Activated effector memory CD4-positive, alpha-beta T cell treated with Interleukin-2 at 50 U/mL for 16 hours (primary cell): ENCODE data around the gene SLC22A2.
"Not testable (repeated sequence)": the region's sequence is repeated elsewhere in the genome, so short reads cannot be mapped to it uniquely, and the experiment has no call there.

ENCODE experiments used
- DNase-seq: peaks from one replicate; pipeline ENCODE4 v3.0.0-alpha.2; 2020

The SLC22A2 gene

GRCh38 chr6:160258346-160259142 lies at the start of gene SLC22A2:
Gene SLC22A2, minus strand, starts transcription at chr6:160258821. Its CDS starts 64 bp downstream, at chr6:160258757.
- no peak for DNase-seq

- no peak for DNase-seq
Measured at GRCh38 chr6:160305926-160306713, 47.5 kb upstream of the SLC22A2 start.

- no peak for DNase-seq
Measured at GRCh38 chr6:160303806-160304205, 45.2 kb upstream of the SLC22A2 start.

GRCh38 chr6:160302431-160303082 lies 43.9 kb upstream of the SLC22A2 start:
- DNase-seq, result not testable (repeated sequence)

GRCh38 chr6:160301339-160301738 lies 42.7 kb upstream of the SLC22A2 start:
- no peak for DNase-seq

- no peak for DNase-seq
Measured at GRCh38 chr6:160300076-160300695, 41.6 kb upstream of the SLC22A2 start.

GRCh38 chr6:160299559-160299958 lies 40.9 kb upstream of the SLC22A2 start:
- DNase-seq, result no peak

- DNase-seq, result no peak
Measured at GRCh38 chr6:160298121-160298520, 39.5 kb upstream of the SLC22A2 start.

GRCh38 chr6:160297310-160297709 lies 38.7 kb upstream of the SLC22A2 start:
- no peak for DNase-seq

- no peak for DNase-seq
Measured at GRCh38 chr6:160293844-160294243, 35.2 kb upstream of the SLC22A2 start.

GRCh38 chr6:160285541-160286105 lies 27.0 kb upstream of the SLC22A2 start:
- no peak for DNase-seq

GRCh38 chr6:160284575-160284974 lies 26.0 kb upstream of the SLC22A2 start:
- DNase-seq, result no peak

GRCh38 chr6:160282444-160282843 lies 23.8 kb upstream of the SLC22A2 start:
- DNase-seq, result no peak

- DNase-seq, result no peak
Measured at GRCh38 chr6:160279850-160280249, 21.2 kb upstream of the SLC22A2 start.

GRCh38 chr6:160278786-160279310 lies 20.2 kb upstream of the SLC22A2 start:
- DNase-seq, result no peak

- no peak for DNase-seq
Measured at GRCh38 chr6:160278311-160278710, 19.7 kb upstream of the SLC22A2 start.

GRCh38 chr6:160277546-160277945 lies 18.9 kb upstream of the SLC22A2 start:
- no peak for DNase-seq

GRCh38 chr6:160277144-160277543 lies 18.5 kb upstream of the SLC22A2 start:
- DNase-seq, result no peak

GRCh38 chr6:160276126-160276525 lies 17.5 kb upstream of the SLC22A2 start:
- no peak for DNase-seq

- no peak for DNase-seq
Measured at GRCh38 chr6:160275511-160276003, 16.9 kb upstream of the SLC22A2 start.

GRCh38 chr6:160274871-160275510 lies 16.4 kb upstream of the SLC22A2 start:
- no peak for DNase-seq

- DNase-seq, result no peak
Measured at GRCh38 chr6:160273750-160274149, 15.1 kb upstream of the SLC22A2 start.
